Skeletal muscle satellite cell (primary cell): Measurements from ENCODE around the gene LPP.

Source experiments
- H3K27me3 ChIP-seq: 2 replicates; pipeline ENCODE4 v1.7.0; 2013; ENCODE audit warnings: low read length; ENCODE audit not compliant: control insufficient read depth, insufficient read depth
- H3K36me3 ChIP-seq: 2 replicates; pipeline ENCODE4 v1.7.0; 2013; ENCODE audit warnings: mild to moderate bottlenecking, control low read depth, low read length; ENCODE audit not compliant: insufficient read depth
- H3K4me1 ChIP-seq: 2 replicates; pipeline ENCODE4 v1.7.0; 2013; ENCODE audit warnings: low read length; ENCODE audit not compliant: control insufficient read depth, insufficient read depth
- H3K4me2 ChIP-seq: 2 replicates; pipeline ENCODE4 v1.7.0; 2013; ENCODE audit warnings: mild to moderate bottlenecking, low read length
- H3K4me3 ChIP-seq: 2 replicates; pipeline ENCODE4 v1.7.0; 2013; ENCODE audit warnings: low read length
- H3K9ac ChIP-seq: 2 replicates; pipeline ENCODE4 v1.7.0; 2013; ENCODE audit warnings: mild to moderate bottlenecking, low read depth, low read length, moderate library complexity
- H3K9me3 ChIP-seq: replicated peaks from 2 replicates; pipeline ENCODE4 v1.7.0; 2013; ENCODE audit warnings: mild to moderate bottlenecking, control low read depth, low read length

The LPP gene

DNA sequence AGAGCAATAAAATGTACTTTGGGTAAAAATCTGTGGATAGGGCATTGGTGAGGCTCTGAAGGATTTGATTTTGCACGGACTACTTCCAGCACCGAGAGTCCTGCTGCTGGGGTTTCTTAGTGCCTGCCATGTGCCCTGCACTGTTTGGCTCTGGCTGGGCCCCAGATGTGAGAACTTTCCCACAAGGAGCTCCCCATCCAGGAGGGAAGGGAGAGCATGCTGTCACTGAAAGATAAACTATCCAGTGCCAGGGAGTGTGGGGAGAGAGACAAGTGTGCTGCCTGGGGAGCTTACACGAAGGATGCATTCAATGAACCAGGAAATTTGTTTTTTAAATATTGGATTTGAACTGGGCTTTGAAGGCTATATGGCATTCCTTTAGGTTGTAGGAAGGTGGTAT, 30.2 kb downstream of the LPP start:
- peaks cover 42% of the 10 kb centered on the region for H3K4me1 ChIP-seq
- no peak overlapping the region for H3K9ac ChIP-seq
- H3K27me3 ChIP-seq = no peaks in the 10 kb centered on the region
- H3K4me3 ChIP-seq = no peak overlapping the region
- no peaks in the 10 kb centered on the region for H3K9me3 ChIP-seq
- H3K4me2 ChIP-seq = no peak overlapping the region
- H3K36me3 ChIP-seq = peaks cover 11% of the 10 kb centered on the region

DNA sequence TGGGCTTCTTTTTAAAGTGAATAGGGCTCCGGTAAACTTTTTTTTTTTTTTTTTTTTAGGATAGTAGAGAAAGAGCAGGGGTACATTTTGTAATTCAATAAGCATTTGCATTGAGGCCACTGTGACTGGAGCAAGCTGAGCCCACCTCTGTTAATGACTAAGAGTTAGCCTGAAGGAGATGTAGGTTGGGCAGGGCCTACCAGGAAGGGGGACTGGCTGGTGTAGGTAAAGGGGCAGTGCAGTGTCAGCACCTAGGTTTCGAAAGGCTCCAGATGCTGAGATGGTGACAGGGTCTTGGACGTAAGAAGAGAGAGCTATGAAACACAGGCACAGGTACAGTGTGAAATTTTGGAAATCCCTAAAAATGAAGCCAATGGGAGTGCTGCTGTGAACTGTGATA, 30.7 kb downstream of the LPP start:
- Histone ChIP-seq H3K9me3 (no peaks in the 10 kb centered on the region), H3K4me3 (no peak overlapping the region), H3K4me1 (peaks cover 40% of the 10 kb centered on the region), H3K9ac (no peak overlapping the region), H3K27me3 (no peaks in the 10 kb centered on the region), H3K4me2 (no peak overlapping the region), H3K36me3 (peaks cover 11% of the 10 kb centered on the region)

DNA sequence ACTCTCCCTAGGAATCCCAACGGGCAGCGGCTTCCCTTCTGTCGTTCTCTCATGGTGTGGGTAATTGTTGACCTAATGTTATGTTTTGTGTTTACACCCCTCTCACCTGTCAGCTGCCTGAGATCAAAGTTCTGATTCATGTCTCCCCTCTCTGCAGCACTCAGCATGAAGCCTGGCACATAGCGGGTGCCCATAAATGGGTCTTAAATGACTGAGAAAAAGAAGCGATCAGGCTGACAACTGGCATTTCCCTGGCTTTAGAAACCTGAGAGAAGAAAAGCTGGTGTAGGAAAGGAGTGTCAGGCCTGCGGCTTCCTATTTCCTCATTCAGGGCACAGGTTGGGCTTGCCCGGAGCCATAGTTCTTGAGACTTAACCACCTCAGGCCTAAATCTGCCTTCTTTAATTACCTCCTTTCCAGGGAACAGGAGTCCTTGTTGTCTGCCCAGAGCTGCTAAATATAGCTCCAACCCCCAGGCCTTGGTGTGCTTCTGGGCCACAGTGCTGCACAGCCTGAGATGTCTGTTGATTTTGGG, 31.8 kb downstream of the LPP start:
- Histone ChIP-seq H3K36me3 (peaks cover 7% of the 10 kb centered on the region), H3K27me3 (no peaks in the 10 kb centered on the region), H3K4me1 (peaks cover 37% of the 10 kb centered on the region), H3K9ac (no peak overlapping the region), H3K4me2 (no peak overlapping the region), H3K4me3 (no peak overlapping the region), H3K9me3 (no peaks in the 10 kb centered on the region)

DNA sequence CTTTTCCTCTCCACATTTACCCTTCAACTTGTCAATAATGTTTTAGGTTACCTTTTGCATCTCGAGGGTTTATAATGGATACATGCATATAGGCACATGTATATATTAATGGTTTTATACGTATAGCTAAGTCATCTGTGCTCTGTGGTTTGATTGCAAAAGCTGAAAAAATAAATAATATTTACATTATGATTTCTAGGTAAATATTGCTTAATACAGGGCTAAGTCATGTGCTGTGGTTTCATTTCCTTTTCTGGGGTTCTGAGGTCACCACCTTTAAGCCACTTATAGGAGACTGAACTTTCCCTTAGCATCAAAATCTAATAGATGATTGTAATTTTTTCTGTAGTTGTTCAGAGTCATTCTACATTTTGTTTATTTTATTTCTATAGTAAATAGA, 33.1 kb downstream of the LPP start:
- H3K4me3 ChIP-seq = no peak overlapping the region

DNA sequence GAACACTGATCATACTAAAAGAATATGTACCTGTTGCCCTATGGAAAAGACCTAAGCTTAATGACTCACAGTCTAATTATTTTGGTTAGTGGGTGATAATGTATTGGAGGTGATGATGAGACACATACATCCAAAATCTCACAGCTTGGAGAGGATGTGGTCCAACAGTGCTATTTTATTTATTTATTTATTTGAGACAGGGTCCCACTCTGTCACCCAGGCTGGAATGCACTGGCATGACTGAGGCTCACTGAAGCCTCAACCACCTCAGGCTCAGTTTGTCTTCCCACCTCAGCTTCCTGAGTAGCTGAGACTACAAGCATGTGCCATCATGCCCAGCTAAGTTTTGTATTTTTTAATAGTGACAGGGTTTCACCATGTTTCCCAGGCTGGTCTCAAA, 35.0 kb downstream of the LPP start:
- peaks cover 30% of the 10 kb centered on the region for H3K4me1 ChIP-seq
- H3K4me2 ChIP-seq = no peak overlapping the region
- H3K4me3 ChIP-seq = no peak overlapping the region
- H3K9ac ChIP-seq = no peak overlapping the region
- H3K36me3 ChIP-seq = peaks cover 21% of the 10 kb centered on the region
- H3K27me3 ChIP-seq = no peaks in the 10 kb centered on the region
- no peaks in the 10 kb centered on the region for H3K9me3 ChIP-seq

More for the DNA sequence above, 33.1 kb downstream of the LPP start:
- H3K4me2 ChIP-seq = peak overlapping the region; percentile 5
- peaks cover 37% of the 10 kb centered on the region for H3K4me1 ChIP-seq
- H3K36me3 ChIP-seq = peaks cover 10% of the 10 kb centered on the region
- no peak overlapping the region for H3K9ac ChIP-seq
- H3K9me3 ChIP-seq = no peaks in the 10 kb centered on the region
- H3K27me3 ChIP-seq = no peaks in the 10 kb centered on the region

DNA sequence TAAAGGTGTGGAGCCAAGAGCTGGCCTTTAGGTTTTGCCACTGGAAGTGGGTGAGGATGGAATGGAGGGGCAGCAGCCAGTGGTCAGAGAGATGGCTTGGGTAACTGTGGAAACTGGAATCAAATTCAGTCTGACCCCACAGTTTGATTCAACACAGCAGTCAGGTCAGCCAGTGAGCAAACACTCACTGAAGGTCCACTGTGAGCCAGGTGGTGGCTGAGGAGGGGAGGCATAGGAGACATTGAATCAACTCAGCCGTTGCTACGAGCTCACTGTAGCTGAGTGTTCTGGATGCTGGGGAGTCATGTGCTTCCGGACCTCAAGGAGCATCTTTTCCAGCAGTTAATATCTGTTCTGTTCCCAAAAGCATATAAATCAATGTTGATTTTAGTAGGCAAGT, 37.5 kb downstream of the LPP start:
- no peak overlapping the region for H3K4me3 ChIP-seq
- H3K9me3 ChIP-seq = no peaks in the 10 kb centered on the region
- peaks cover 21% of the 10 kb centered on the region for H3K36me3 ChIP-seq
- H3K4me2 ChIP-seq = no peak overlapping the region
- no peaks in the 10 kb centered on the region for H3K27me3 ChIP-seq
- no peak overlapping the region for H3K9ac ChIP-seq
- H3K4me1 ChIP-seq = peaks cover 28% of the 10 kb centered on the region

DNA sequence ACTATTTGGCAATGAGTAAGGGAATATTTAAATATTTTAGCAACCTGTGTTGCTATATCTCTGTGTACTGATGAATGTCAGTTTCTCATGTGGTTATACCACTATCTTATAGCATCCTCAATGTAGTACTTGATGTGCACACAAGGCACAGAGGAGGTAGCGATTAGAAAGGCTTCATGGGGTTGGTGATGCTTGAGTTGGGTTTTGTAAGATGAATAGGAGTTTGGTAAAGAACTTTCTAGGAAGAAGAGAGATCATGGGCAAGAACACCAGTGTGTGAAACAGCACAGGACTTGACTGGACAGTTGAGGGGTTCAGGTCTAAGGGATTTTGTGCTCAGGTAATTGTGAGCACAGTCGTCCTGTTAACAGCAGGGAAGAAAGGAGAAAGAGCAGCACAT, 38.1 kb downstream of the LPP start:
- Histone ChIP-seq H3K9ac (no peak overlapping the region), H3K4me2 (no peak overlapping the region), H3K27me3 (no peaks in the 10 kb centered on the region), H3K4me1 (peaks cover 28% of the 10 kb centered on the region), H3K4me3 (no peak overlapping the region), H3K36me3 (peaks cover 21% of the 10 kb centered on the region), H3K9me3 (no peaks in the 10 kb centered on the region)

DNA sequence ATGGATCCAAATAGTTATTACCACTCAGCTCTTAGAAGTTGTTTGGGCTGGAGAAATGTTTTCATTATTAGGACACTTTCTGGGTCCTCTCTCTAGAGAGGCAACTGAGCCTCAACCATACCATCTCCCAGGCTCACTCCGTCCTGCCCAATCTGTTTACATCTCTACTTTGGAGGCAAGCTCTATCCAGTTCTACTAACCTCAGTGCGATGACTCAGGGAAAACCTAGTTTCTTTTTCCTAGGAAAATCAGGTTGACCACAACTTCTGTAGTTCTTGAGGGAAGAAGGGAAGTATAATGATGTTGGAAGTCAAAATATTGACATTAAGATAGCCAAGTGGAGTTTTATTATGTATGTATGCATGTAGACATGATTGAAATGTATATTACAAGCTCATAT, 40.4 kb downstream of the LPP start:
- Histone ChIP-seq H3K4me3 (no peak overlapping the region), H3K36me3 (peaks cover 20% of the 10 kb centered on the region), H3K4me2 (no peak overlapping the region), H3K27me3 (no peaks in the 10 kb centered on the region), H3K9ac (no peak overlapping the region), H3K9me3 (no peaks in the 10 kb centered on the region), H3K4me1 (peaks cover 23% of the 10 kb centered on the region)

DNA sequence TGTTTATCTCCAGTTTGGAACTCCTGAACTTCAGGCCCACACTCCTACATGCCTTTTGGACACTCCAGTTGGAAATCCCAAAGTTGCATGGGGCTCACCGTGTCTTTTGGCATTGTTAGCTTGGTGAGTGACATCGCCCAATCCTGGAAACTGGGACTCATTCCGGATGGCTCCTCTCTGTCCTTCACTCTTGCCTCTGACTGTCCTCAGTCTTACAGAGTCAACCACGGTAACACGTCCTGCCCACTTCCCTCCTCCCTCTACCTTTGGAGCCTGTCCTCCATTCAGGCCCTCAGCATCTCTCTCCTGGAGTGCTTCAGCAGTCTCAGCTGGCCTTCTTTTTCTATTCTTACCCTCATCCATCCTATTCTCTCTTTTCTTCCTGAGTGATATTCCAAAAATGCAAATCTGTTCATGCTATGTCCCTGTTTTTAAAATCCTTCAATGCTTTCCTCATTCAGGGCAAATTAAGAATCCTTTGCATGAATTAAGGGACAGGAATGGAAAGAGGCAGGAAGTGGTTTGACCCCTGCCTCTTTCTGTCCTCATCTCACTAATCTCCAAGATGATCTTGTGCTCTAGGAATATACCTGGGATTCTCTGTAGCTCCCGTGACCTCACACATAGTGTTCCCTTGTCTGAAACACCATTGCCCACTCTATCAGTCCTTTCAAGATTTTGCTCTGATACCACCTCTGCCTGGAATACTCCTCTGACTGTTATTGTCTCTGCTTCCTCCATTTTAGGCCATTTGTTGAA, 42.5 kb downstream of the LPP start:
- peaks cover 19% of the 10 kb centered on the region for H3K36me3 ChIP-seq
- H3K9me3 ChIP-seq = no peaks in the 10 kb centered on the region
- no peak overlapping the region for H3K4me3 ChIP-seq
- H3K4me2 ChIP-seq = no peak overlapping the region
- peaks cover 19% of the 10 kb centered on the region for H3K4me1 ChIP-seq
- H3K9ac ChIP-seq = no peak overlapping the region
- H3K27me3 ChIP-seq = no peaks in the 10 kb centered on the region

DNA sequence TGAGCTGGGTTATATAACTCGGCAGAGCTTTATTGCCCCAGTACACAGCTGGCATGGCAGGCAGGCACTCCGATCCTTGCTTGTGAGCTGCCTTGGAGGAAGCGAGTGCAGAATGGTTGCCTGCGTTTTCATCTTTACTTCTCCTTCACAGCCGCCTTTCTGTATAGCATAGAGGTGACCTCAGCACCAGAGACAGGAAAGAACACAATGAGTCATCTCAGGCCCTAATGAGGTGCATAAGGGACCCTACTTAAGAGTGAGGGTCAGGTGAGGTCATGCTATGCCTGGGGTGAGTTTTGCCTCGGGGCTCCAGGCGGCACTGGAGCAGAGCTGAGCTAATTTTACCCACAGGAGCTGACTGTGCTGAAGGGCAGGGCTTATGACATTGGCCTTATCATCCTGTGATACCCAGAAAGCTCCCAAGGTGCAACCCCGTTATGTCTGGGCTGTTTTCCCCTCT, 43.5 kb downstream of the LPP start:
- Histone ChIP-seq H3K4me3 (no peak overlapping the region), H3K9ac (no peak overlapping the region), H3K4me2 (no peak overlapping the region), H3K27me3 (no peaks in the 10 kb centered on the region), H3K9me3 (no peaks in the 10 kb centered on the region), H3K4me1 (peaks cover 19% of the 10 kb centered on the region), H3K36me3 (peaks cover 16% of the 10 kb centered on the region)

DNA sequence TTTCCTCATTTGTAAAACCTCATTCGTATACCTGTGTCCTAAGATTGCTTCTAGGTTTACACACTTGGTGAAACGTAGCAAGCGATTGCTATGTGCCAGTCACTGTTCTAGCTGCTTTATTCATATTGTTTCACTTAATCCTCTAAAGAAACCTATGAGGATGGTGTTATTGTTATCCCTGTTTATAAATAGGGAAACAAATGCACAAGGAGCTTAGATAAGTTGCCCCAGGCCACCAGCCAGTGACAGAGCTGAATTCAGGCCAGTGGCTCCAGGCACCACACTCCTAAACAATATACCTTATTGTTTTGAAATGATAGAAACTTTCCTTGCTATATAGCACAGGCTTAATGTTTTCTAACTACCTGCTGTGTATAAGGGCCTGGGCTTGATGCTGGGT, 44.0 kb downstream of the LPP start:
- H3K9me3 ChIP-seq = no peaks in the 10 kb centered on the region
- H3K4me1 ChIP-seq = peaks cover 19% of the 10 kb centered on the region
- no peak overlapping the region for H3K4me2 ChIP-seq
- H3K36me3 ChIP-seq = peaks cover 10% of the 10 kb centered on the region
- H3K4me3 ChIP-seq = no peak overlapping the region
- no peak overlapping the region for H3K9ac ChIP-seq
- H3K27me3 ChIP-seq = no peaks in the 10 kb centered on the region

DNA sequence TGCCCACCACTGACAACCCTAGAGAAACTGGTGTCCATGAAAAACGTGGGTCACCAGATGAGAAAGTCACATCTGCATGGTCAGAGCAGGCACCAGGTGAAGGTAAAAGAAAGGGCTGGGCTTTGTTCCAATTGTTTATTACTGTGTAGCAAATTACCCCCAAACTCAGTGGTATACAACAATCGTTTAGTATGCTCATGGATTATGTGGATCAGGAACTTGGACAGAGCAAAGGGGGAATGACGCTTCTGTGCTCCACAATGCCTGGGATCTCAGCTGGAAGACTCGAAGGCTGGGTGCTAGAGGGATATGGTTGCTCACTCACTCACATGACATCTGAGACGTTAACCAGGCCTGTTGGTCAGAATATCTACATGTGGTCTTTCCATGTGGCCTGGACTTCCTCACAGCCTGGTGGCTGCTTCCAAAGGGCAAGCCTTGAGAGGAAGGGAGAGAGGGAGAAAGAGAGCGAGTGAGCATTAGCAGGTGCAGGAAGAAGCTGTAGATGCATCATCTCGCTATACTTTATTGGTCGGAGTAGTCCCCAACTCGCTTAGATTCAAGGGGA, 44.9 kb downstream of the LPP start:
- Histone ChIP-seq H3K27me3 (no peaks in the 10 kb centered on the region), H3K9me3 (no peaks in the 10 kb centered on the region), H3K4me1 (peaks cover 19% of the 10 kb centered on the region), H3K36me3 (peaks cover 3% of the 10 kb centered on the region), H3K4me3 (no peak overlapping the region), H3K9ac (no peak overlapping the region), H3K4me2 (no peak overlapping the region)
